Spleen (tissue), 7 donors: ENCODE measurements around the gene PICALM.
A peak's percentile ranks its signal among the peaks of the same experiment; 100 is the strongest.

Experiments used
- CTCF ChIP-seq, 11 experiments: fragments of 200-600 bp in 7 of 11; fragments of 450-650 bp in 4 of 11; sonication (generic) in 4 of 11; IDR thresholded peaks in 8 of 11; conservative IDR thresholded peaks in 3 of 11; 1 replicate in 7 of 11; 2 replicates in 4 of 11; pipeline versions ENCODE4 v1.4.0 to v1.8.0; 2016 to 2021; ENCODE audit warnings: antibody characterized with exemption in 11 of 11, inconsistent platforms in 4 of 11, mild to moderate bottlenecking in 1 of 11
- POLR2A ChIP-seq, 3 donors: fragments of 450-650 bp; IDR thresholded peaks; one replicate each; pipeline ENCODE4 v1.5.1; 2017; ENCODE audit warnings: antibody characterized with exemption in 3 of 3, mild to moderate bottlenecking in 1 of 3
- POLR2AphosphoS5 ChIP-seq, 3 donors: sonication (generic); formaldehyde crosslinking; IDR thresholded peaks; one replicate each; pipeline ENCODE4 v1.5.1; 2017; ENCODE audit warnings: antibody characterized with exemption in 3 of 3
- donor health status: DM: no; HTN: no; CAD: no; lungs with moderate emphysema.
- donor health status: DM: no; HTN: no; CAD: no.
- donor health status: DM: no; HTN: no; CAD: no.

- TF ChIP-seq CTCF (IDR thresholded peaks at IDR 0.05 in 8 of 11, conservative IDR thresholded peaks at IDR 0.05 in 3 of 11), result no peak
- TF ChIP-seq POLR2AphosphoS5 (IDR thresholded peaks at IDR 0.05), result peak in 1 of 3 donors; percentile 6
- no peak for TF ChIP-seq POLR2A (IDR thresholded peaks at IDR 0.05)
Observed at GRCh38 chr11:85977751-85978160, 91.1 kb downstream of the PICALM start.
